ENCODE results near the gene TTC33. TPM values are rescaled to one million over a fixed set of nuclear protein-coding genes. Genes with fewer than 3 reads are reported as not detected.

The TTC33 gene
- total RNA-seq, 1 experiment from 2014 or later, result 19.1 TPM

DNA sequence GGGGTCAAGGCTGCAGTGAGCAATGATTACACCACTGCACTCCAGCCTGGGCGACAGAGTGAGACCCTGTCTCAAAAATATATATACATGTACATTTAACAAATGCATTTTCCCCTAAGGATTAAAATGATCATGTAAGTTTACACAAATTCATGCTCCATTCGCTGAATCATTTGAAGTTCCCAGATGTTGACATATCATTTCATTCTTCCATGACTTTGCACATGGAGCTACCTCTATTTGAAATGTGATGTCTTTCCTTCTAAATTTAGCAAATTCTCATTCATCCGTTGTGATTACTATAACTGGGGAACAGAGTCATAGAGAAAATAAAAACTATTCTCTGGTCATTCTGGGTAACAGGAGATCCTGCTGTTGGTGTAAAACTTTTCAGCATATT is 65.5 kb downstream of the TTC33 start:
- H3K4me3 ChIP-seq, result no peak overlapping the region
- peak overlapping the region; percentile 75 for H3K27ac ChIP-seq
- H3K36me3 ChIP-seq, result peaks cover 58% of the 10 kb centered on the region
- DNase-seq (ENCODE audit: low read depth in 1 of 2, low spot score in 2 of 2), result no peak
- peaks cover 35% of the 10 kb centered on the region for H3K4me1 ChIP-seq (replicated peaks)
- peaks cover 5% of the 10 kb centered on the region; the same call in 1 of the 2 replicates for H3K9me3 ChIP-seq (replicated peaks)
- H3K27me3 ChIP-seq (replicated peaks), result no peaks in the 10 kb centered on the region

DNA sequence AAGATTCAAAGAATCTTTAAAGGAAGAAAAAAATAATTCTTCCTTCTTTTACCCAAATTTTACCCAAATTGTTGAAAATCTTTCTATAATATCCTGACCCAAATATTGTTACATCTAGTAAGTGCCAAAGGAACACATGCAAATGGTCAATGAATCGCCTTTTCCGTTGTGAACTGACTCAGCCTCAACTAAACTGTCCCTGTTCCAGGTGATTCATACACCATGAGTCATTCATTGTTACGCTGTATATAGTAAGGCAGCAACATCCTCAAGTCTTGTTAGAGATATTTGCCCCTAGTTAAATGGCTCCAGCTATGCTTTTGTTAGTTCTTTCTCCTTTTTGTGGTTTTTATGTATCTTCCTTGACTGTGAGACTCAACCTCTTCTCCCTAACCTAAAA is 66.3 kb downstream of the TTC33 start:
- Histone ChIP-seq H3K27ac (peak overlapping the region; percentile 75), H3K27me3 (replicated peaks) (no peaks in the 10 kb centered on the region), H3K9me3 (replicated peaks) (0 out of 2 replicates have a peak, but pooled peaks cover 5% of the 10 kb centered on the region), H3K36me3 (peaks cover 53% of the 10 kb centered on the region), H3K4me1 (replicated peaks) (peaks cover 41% of the 10 kb centered on the region), H3K4me3 (no peak overlapping the region)
- DNase-seq (ENCODE audit: low read depth in 1 of 2, low spot score in 2 of 2), result peak; percentile 69 to 84

DNA sequence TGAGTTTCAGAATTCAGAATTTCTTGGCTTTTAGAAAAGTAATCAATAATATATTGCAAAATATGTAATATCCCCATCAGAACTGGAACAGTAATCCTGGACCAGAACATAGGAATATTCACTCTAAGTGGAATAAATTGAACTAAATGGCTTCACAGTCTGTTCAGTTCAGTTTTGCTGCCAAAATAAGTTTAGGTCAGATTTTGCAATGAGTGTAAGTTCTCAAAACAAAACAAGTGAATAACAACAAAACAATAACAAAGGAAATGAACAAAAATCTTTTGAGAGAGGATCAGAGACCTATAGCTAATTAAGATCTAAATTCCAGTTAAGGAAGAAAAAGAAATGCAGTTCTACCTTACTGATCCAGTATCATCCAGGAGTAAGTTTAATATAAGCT is 66.8 kb downstream of the TTC33 start:
- peak in 1 of 2 experiments; percentile 15 for DNase-seq (ENCODE audit: low read depth in 1 of 2, low spot score in 2 of 2)
- Histone ChIP-seq H3K9me3 (replicated peaks) (0 out of 2 replicates have a peak, but pooled peaks cover under 1% of the 10 kb centered on the region), H3K4me1 (replicated peaks) (peaks cover 44% of the 10 kb centered on the region), H3K4me3 (no peak overlapping the region), H3K36me3 (peaks cover 51% of the 10 kb centered on the region), H3K27ac (peak overlapping the region; percentile 75), H3K27me3 (replicated peaks) (no peaks in the 10 kb centered on the region)

DNA sequence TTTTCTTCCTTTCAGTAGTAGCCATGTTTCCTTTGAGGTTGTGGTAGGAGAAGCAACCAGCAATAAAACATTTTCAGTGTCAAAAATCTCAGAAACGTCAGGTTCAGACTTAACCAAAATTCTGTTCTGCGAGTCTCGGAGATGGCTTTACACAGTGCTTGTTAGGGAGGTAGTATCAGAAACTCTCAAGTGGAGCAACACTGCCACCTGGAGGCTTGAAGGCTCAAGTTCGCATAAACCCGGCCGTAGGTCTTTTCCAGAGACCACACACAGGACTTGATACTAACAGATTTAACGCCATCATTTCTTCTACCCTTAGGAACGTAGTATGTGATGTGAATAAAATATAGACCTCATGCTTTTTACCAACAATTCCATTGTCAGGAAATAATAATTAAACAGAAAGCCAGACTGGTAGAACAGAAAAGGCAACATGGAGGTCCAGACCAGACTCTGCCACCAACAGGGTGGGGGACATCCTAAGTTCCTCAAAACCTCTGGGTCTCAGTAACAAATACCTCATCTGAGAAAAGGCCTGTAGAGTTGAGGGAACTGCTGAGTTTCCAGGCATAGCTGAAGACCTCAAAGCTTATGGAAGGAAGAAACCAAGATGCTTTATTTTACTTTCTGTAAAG is 67.5 kb downstream of the TTC33 start:
- H3K27me3 ChIP-seq (replicated peaks), result no peaks in the 10 kb centered on the region
- H3K4me1 ChIP-seq (replicated peaks), result peaks cover 49% of the 10 kb centered on the region
- peaks cover 51% of the 10 kb centered on the region for H3K36me3 ChIP-seq
- H3K27ac ChIP-seq, result peak overlapping the region; percentile 75
- no peaks in the 10 kb centered on the region for H3K9me3 ChIP-seq (replicated peaks)
- peak; percentile 79 to 85 for DNase-seq (ENCODE audit: low read depth in 1 of 2, low spot score in 2 of 2)
- no peak overlapping the region for H3K4me3 ChIP-seq

DNA sequence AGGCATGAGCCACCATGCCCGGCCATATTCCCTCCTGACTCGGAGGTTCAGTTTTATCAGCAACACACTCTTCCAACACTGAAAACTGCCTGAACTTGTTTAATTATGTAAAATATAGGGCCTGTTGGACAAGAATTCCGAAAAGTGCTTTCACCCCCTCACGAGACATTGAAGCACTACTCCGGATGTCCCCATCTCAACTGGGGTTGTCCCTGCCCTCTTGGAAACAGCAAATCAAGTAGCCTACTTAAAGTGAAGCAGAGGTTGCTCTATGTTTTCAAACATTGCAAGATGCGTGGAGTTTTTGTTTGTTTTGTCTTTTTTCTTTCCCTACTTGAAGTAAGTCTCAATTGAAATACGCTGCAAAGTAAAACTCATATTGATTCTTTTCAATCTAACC is 68.4 kb downstream of the TTC33 start:
- DNase-seq (ENCODE audit: low read depth in 1 of 2, low spot score in 2 of 2), result no peak
- Histone ChIP-seq H3K9me3 (replicated peaks) (no peaks in the 10 kb centered on the region), H3K27me3 (replicated peaks) (no peaks in the 10 kb centered on the region), H3K36me3 (peaks cover 51% of the 10 kb centered on the region), H3K27ac (peak overlapping the region; percentile 1; the same call in 1 of the 2 replicates), H3K4me1 (replicated peaks) (peaks cover 59% of the 10 kb centered on the region), H3K4me3 (no peak overlapping the region)

DNA sequence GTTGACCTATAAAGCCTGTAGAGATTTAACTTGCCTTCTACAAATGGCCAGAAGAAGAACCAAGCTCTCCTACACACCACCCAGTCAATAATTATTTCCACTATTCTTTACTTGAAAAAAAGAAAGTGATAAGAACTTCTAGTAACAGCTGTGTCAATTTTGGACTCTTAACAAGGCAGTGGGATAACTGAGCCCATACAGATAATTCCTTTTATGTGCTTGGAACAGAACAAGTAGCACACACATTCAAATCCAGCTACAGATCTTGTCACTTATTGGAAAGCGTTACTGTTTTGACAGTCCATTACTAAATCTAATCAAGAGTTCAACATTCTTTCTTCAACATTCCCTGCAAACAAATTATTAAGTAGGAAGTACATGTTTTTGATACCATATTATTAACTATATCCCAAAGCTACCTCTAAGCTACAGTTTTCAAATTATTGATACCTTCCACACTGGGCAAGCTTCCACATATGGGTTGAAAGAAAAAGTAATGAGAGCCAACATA is 69.7 kb downstream of the TTC33 start:
- no peak for DNase-seq (ENCODE audit: low read depth in 1 of 2, low spot score in 2 of 2)
- Histone ChIP-seq H3K9me3 (replicated peaks) (0 out of 2 replicates have a peak, but pooled peaks cover 3% of the 10 kb centered on the region), H3K4me3 (no peak overlapping the region)

DNA sequence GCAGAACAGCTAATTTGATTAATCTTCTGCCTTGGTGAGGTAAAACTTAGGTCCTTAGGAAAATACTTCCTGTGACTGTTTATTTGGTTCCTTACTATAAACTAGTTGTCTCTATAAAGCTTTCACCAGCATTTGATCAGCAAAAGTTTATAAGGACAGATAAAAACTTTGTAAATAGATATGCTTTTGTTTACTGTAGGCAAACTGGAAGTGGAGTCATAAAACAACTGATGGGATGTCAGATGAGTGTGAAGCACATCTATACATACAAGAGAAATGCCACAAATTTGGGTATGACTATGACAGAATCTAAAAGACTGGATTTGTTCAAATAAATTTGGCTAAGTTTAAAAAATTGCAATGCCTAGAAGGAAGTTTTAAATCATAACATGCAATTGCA is 70.6 kb downstream of the TTC33 start:
- H3K9me3 ChIP-seq (replicated peaks), result 0 out of 2 replicates have a peak, but pooled peaks cover 6% of the 10 kb centered on the region
- H3K27me3 ChIP-seq (replicated peaks), result no peaks in the 10 kb centered on the region
- no peak for DNase-seq (ENCODE audit: low read depth in 1 of 2, low spot score in 2 of 2)
- peaks cover 54% of the 10 kb centered on the region for H3K36me3 ChIP-seq
- H3K4me3 ChIP-seq, result no peak overlapping the region
- H3K4me1 ChIP-seq (replicated peaks), result peaks cover 77% of the 10 kb centered on the region
- H3K27ac ChIP-seq, result no peak overlapping the region

More for the DNA sequence above, 69.7 kb downstream of the TTC33 start:
- H3K4me1 ChIP-seq (replicated peaks), result peaks cover 71% of the 10 kb centered on the region
- H3K27ac ChIP-seq, result no peak overlapping the region
- peaks cover 54% of the 10 kb centered on the region for H3K36me3 ChIP-seq
- no peaks in the 10 kb centered on the region for H3K27me3 ChIP-seq (replicated peaks)

DNA sequence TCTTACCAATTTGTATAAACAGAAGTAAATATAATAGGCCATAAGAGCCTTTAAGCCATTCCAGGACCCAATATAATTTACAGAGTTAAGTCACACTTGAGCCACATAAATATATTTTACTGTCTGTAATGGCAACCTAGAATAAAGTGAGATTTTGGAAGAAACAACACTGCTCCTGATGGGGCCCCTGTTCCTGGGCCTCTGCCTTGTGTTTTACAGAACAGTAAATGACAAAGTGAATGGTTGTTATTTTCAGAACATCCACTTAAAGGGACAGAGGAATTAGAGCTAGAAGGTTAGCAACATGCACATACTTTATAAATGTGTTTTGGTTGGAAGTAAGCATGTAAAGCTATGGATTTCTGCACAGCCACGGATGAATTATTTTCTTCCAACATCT is 72.5 kb downstream of the TTC33 start:
- Histone ChIP-seq H3K27ac (no peak overlapping the region), H3K9me3 (replicated peaks) (0 out of 2 replicates have a peak, but pooled peaks cover 6% of the 10 kb centered on the region), H3K4me1 (replicated peaks) (peaks cover 63% of the 10 kb centered on the region), H3K27me3 (replicated peaks) (no peaks in the 10 kb centered on the region), H3K36me3 (peaks cover 56% of the 10 kb centered on the region), H3K4me3 (no peak overlapping the region)
- DNase-seq (ENCODE audit: low read depth in 1 of 2, low spot score in 2 of 2), result no peak

DNA sequence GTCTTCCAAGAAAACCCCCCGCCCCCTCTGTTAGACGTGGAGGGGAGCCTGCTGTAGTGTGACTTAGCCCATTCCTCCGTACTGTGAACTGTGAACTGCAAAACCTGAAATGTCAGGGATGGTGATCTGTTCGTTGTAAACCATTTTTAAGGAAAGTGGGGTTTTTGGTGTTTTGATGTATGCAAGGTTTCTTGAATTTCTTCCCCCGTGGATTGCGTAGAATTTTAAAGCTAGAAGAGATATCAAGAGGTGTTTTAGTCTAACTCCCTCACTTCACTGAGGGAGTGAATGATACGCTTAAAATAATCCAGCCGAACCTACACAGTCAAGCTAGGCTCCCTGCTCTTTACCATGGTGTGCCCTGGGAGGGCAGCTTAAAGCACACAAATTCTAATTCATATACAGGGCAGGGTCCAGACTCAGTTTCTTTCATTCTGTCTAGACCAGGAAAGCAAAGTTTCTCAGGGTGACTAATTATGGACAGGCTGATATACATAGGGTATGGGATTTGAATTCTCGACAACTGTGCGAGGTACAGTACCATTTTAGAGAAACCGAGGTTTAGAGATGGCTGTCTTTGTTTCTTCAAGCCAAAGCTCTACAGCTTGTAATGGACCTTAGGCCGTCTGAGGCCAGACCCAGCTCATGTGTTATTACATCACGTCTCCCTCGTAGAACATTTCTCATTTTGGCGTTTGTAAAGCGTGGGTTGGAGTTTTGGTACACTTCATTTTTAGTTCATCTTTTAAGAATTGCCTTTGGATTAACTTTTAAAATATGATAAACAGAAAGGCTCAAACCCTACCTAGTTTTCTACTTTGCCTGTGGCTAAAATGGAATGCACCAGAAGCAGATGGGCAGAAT is 73.4 kb downstream of the TTC33 start:
- Histone ChIP-seq H3K4me3 (no peak overlapping the region), H3K4me1 (replicated peaks) (peaks cover 58% of the 10 kb centered on the region), H3K27ac (no peak overlapping the region), H3K9me3 (replicated peaks) (0 out of 2 replicates have a peak, but pooled peaks cover 6% of the 10 kb centered on the region), H3K27me3 (replicated peaks) (no peaks in the 10 kb centered on the region), H3K36me3 (peaks cover 56% of the 10 kb centered on the region)
- DNase-seq (ENCODE audit: low read depth in 1 of 2, low spot score in 2 of 2), result no peak

DNA sequence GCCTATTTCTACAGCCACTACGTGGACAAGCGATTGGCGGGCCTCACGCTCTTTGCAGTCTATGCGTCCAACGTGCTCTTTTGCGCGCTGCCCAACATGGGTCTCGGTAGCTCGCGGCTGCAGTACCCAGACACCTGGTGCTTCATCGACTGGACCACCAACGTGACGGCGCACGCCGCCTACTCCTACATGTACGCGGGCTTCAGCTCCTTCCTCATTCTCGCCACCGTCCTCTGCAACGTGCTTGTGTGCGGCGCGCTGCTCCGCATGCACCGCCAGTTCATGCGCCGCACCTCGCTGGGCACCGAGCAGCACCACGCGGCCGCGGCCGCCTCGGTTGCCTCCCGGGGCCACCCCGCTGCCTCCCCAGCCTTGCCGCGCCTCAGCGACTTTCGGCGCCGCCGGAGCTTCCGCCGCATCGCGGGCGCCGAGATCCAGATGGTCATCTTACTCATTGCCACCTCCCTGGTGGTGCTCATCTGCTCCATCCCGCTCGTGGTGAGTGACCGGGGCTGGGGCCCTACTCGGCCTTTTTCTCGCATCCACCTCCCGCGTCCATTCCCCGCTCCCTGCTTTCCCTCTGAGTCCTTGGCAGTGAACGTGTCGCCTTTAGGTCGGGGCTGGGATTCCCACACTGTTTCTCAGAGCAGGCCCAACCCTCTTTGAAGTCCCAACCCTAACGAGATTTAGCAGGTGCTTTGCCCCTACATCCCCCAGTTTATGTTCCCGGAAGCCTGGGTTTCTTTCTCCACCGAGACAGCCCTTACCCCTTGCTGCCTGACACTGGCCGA is 74.2 kb downstream of the TTC33 start:
- Histone ChIP-seq H3K27ac (no peak overlapping the region), H3K27me3 (replicated peaks) (no peaks in the 10 kb centered on the region)
- DNase-seq (ENCODE audit: low read depth in 1 of 2, low spot score in 2 of 2), result no peak

DNA sequence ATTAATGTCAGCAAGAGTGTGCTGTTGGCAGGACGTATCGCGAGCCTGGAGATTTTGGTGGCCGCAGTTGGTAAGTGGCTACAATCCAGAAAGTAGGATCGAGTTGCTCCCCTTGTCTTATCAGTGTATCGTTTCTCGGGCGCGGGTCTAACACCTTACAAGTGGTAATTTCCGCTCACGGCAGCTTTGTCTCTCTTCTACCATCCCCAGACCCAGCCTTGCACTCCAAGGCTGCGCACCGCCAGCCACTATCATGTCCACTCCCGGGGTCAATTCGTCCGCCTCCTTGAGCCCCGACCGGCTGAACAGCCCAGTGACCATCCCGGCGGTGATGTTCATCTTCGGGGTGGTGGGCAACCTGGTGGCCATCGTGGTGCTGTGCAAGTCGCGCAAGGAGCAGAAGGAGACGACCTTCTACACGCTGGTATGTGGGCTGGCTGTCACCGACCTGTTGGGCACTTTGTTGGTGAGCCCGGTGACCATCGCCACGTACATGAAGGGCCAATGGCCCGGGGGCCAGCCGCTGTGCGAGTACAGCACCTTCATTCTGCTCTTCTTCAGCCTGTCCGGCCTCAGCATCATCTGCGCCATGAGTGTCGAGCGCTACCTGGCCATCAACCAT is 74.9 kb downstream of the TTC33 start:
- no peaks in the 10 kb centered on the region for H3K27me3 ChIP-seq (replicated peaks)
- DNase-seq (ENCODE audit: low read depth in 1 of 2, low spot score in 2 of 2), result no peak
- peak overlapping the region; percentile 74 for H3K4me3 ChIP-seq
- H3K9me3 ChIP-seq (replicated peaks), result 0 out of 2 replicates have a peak, but pooled peaks cover 6% of the 10 kb centered on the region
- H3K4me1 ChIP-seq (replicated peaks), result peaks cover 70% of the 10 kb centered on the region
- no peak overlapping the region for H3K27ac ChIP-seq
- peaks cover 49% of the 10 kb centered on the region for H3K36me3 ChIP-seq

More for the DNA sequence above, 74.2 kb downstream of the TTC33 start:
- H3K9me3 ChIP-seq (replicated peaks), result 0 out of 2 replicates have a peak, but pooled peaks cover 6% of the 10 kb centered on the region
- H3K36me3 ChIP-seq, result peaks cover 56% of the 10 kb centered on the region
- no peak overlapping the region for H3K4me3 ChIP-seq
- peaks cover 66% of the 10 kb centered on the region for H3K4me1 ChIP-seq (replicated peaks)

DNA sequence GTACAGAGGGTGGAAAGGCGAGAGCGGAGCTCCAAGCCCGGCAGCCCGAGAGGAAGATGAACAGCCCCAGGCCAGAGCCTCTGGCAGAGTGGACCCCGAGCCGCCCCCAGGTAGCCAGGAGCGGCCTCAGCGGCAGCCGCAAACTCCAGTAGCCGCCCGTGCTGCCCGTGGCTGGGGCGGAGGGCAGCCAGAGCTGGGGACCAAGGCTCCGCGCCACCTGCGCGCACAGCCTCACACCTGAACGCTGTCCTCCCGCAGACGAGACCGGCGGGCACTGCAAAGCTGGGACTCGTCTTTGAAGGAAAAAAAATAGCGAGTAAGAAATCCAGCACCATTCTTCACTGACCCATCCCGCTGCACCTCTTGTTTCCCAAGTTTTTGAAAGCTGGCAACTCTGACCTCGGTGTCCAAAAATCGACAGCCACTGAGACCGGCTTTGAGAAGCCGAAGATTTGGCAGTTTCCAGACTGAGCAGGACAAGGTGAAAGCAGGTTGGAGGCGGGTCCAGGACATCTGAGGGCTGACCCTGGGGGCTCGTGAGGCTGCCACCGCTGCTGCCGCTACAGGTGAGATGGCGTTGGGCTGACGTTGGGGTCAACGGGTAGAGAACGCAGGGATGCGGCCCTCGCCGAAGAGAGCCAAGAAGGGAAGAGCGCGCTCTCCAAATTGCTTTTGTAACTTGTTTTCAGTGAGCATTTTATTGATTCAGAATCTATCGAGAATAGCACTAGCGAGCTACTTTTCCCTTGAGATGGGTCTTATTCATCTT is 75.7 kb downstream of the TTC33 start, which contains the start of gene PTGER4:
PTGER4 (plus strand) TSS at position 3 of the 769 bp plus-strand sequence. CDS start 1,079 bp downstream, outside the sequence.
- H3K27me3 ChIP-seq (replicated peaks), result no peaks in the 10 kb centered on the region
- peak within 1 kb of the TSS; percentile 95 for H3K27ac ChIP-seq
- peak within 1 kb of the TSS; percentile 74 for H3K4me3 ChIP-seq
- peaks cover 41% of the 10 kb centered on the region for H3K36me3 ChIP-seq
- DNase-seq (ENCODE audit: low read depth in 1 of 2, low spot score in 2 of 2), result peak; percentile 18 to 44
- 0 out of 2 replicates have a peak, but pooled peaks cover 6% of the 10 kb centered on the region for H3K9me3 ChIP-seq (replicated peaks)
- peaks cover 63% of the 10 kb centered on the region for H3K4me1 ChIP-seq (replicated peaks)
